PFSK-1 (cell line): ENCODE results near the gene PHACTR3.

ENCODE experiments used
- FOXP2 ChIP-seq: optimal IDR thresholded peaks from 2 replicates; pipeline ENCODE3; 2011; ENCODE audit warnings: borderline replicate concordance, control low read depth, inconsistent platforms; ENCODE audit not compliant: insufficient read depth; ENCODE audit errors: extremely low read length, extremely low read depth
- POLR2AphosphoS5 ChIP-seq: IDR thresholded peaks from 2 replicates; pipeline ENCODE4 v1.6.1; 2012; ENCODE audit warnings: low read depth, mild to moderate bottlenecking, control low read depth, low read length, moderate library complexity

- TF ChIP-seq POLR2AphosphoS5 (no peak), FOXP2 (no peak)
Observed at GRCh38 chr20:59784365-59784764, 180.0 kb downstream of the PHACTR3 start.
